Measurements from ENCODE around the gene CDK6. TPM values are rescaled to one million over a fixed set of nuclear protein-coding genes. Genes with fewer than 3 reads are reported as not detected.
A peak's percentile ranks its signal among the peaks of the same experiment; 100 is the strongest.

The CDK6 gene
- total and polyA plus RNA-seq, 2 experiments from 2014 or later = 28.7 to 81.6 TPM

GRCh38 chr7:92709912-92710311 lies 126.5 kb downstream of the CDK6 start:
- Histone ChIP-seq H3K27ac (no peak overlapping the region), H3K27me3 (no peaks in the 10 kb centered on the region), H3K4me3 (no peak overlapping the region), H3K36me3 (no peaks in the 10 kb centered on the region), H3K4me1 (ENCODE audit: low read depth) (no peaks in the 10 kb centered on the region), H3K9me3 (ENCODE audit: low read depth) (no peaks in the 10 kb centered on the region)
- no peak for TF ChIP-seq CTCF (IDR thresholded peaks at IDR 0.05; ENCODE audit: low read depth, low read length)
- DNase-seq (ENCODE audit: low read depth in 1 of 2, low spot score in 1 of 2) = no peak

DNA sequence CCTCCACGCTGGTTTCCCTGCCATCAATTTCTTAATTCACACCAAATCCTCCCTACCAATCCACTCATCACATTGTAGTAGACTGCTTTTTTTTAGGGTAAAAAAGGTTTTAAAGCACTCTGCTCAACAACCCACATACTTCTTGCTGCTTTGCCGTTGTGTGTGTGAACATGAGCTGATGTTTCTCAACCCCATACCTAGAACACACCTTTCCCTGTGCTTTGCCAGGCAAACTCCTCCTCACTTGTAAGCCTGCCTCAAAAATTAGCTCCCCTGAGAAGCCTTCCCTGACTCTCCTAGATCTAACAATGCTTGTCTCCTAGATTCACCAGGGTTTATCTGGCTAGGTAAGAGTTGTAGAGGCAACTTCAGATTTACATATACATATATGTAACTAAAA lies 127.2 kb downstream of the CDK6 start:
- DNase-seq (ENCODE audit: low read depth in 1 of 2, low spot score in 1 of 2) = no peak
- no peak for TF ChIP-seq CTCF (IDR thresholded peaks at IDR 0.05; ENCODE audit: low read depth, low read length)
- Histone ChIP-seq H3K27ac (peak overlapping the region; percentile 27), H3K9me3 (ENCODE audit: low read depth) (no peaks in the 10 kb centered on the region), H3K4me3 (no peak overlapping the region), H3K4me1 (ENCODE audit: low read depth) (no peaks in the 10 kb centered on the region), H3K27me3 (no peaks in the 10 kb centered on the region), H3K36me3 (no peaks in the 10 kb centered on the region)

DNA sequence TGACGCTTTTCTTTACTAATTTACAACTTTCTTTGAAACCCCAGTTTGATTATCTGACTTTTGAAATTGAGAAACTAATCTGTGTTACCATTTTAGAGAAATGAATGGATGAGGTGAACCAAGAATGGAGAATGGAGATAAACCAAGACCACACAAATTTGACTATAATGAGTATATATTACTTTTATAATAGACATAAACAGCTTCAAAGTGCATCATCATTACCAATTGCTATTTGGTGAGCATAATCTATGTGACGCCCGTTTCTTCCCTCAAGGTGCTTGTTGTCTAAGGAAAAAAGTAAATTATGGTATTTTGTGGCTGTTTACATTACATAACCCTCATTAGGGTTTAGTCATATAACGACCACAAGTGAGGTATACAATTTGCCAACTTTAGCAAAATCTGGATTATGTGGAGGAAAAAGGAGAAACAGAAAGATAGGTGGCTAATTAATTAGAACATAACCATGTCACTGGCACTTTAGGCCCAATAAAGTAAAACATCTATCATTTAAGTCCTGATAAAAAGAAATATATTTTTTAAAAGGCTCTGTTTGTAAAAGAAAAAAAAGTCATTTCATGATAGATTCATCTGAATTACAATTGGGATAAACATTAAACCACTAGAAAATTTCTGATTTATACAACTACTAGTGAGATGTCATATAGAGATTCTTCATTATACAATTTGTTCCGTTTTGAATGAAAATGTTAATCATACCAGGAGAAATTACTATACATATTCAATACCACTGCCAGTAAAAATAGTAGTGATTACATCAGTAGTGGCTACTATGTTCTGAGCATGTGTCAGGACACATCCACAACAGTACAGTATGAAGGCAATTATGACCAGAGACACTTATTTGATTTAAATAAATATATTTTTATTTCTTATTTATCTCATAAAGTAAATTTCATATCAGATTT lies 128.0 kb downstream of the CDK6 start:
- no peak for DNase-seq (ENCODE audit: low read depth in 1 of 2, low spot score in 1 of 2)
- H3K27me3 ChIP-seq = no peaks in the 10 kb centered on the region
- no peak overlapping the region for H3K27ac ChIP-seq
- no peaks in the 10 kb centered on the region for H3K4me1 ChIP-seq (ENCODE audit: low read depth)
- H3K4me3 ChIP-seq = no peak overlapping the region
- H3K36me3 ChIP-seq = no peaks in the 10 kb centered on the region
- no peaks in the 10 kb centered on the region for H3K9me3 ChIP-seq (ENCODE audit: low read depth)
- TF ChIP-seq CTCF (IDR thresholded peaks at IDR 0.05; ENCODE audit: low read depth, low read length) = no peak

GRCh38 chr7:92707435-92707834 lies 128.9 kb downstream of the CDK6 start:
- Histone ChIP-seq H3K9me3 (ENCODE audit: low read depth) (no peaks in the 10 kb centered on the region), H3K4me1 (ENCODE audit: low read depth) (no peaks in the 10 kb centered on the region), H3K27me3 (no peaks in the 10 kb centered on the region), H3K4me3 (no peak overlapping the region), H3K36me3 (no peaks in the 10 kb centered on the region), H3K27ac (no peak overlapping the region)
- no peak for DNase-seq (ENCODE audit: low read depth in 1 of 2, low spot score in 1 of 2)
- TF ChIP-seq CTCF (IDR thresholded peaks at IDR 0.05; ENCODE audit: low read depth, low read length) = no peak

- no peaks in the 10 kb centered on the region for H3K36me3 ChIP-seq
- no peak overlapping the region for H3K4me3 ChIP-seq
- no peaks in the 10 kb centered on the region for H3K4me1 ChIP-seq (ENCODE audit: low read depth)
- no peaks in the 10 kb centered on the region for H3K27me3 ChIP-seq
- H3K27ac ChIP-seq = no peak overlapping the region
- TF ChIP-seq CTCF (IDR thresholded peaks at IDR 0.05; ENCODE audit: low read depth, low read length) = no peak
- no peak for DNase-seq (ENCODE audit: low read depth in 1 of 2, low spot score in 1 of 2)
- H3K9me3 ChIP-seq (ENCODE audit: low read depth) = no peaks in the 10 kb centered on the region
Observed at GRCh38 chr7:92706563-92706962, 129.8 kb downstream of the CDK6 start.
